Keratinocyte (primary cell): Measurements from ENCODE around the gene ZNF23. TPM values are rescaled to one million over a fixed set of nuclear protein-coding genes. Genes with fewer than 3 reads are reported as not detected.

ENCODE experiments used
- DNase-seq: peaks from one replicate; pipeline ENCODE4 v3.0.0-alpha.2; 2011; ENCODE audit warnings: low read depth, missing footprints, low spot score
- FAIRE-seq: peaks from 2 replicates; lab custom pipeline; 2011; peaks lifted over from hg19 to GRCh38; lab: Jason Lieb, UNC
- H2AFZ ChIP-seq: 2 replicates; pipeline ENCODE4 v1.6.0; 2012; ENCODE audit warnings: low read length, control low read depth, inconsistent platforms; ENCODE audit not compliant: control insufficient read depth
- H3K27ac ChIP-seq: 2 replicates; pipeline ENCODE4 v1.5.1; 2011; ENCODE audit warnings: low read length; ENCODE audit not compliant: control insufficient read depth, insufficient read depth
- H3K27me3 ChIP-seq: 3 replicates; pipeline ENCODE4 v1.6.0; 2011; ENCODE audit warnings: low read length; ENCODE audit not compliant: control insufficient read depth, insufficient read depth; ENCODE audit errors: extremely low read depth
- H3K36me3 ChIP-seq, 2 experiments: 2 replicates in 1 of 2; 3 replicates in 1 of 2; pipeline ENCODE4 v1.5.1; 2011; ENCODE audit warnings: low read length in 2 of 2, mild to moderate bottlenecking in 1 of 2; ENCODE audit not compliant: control insufficient read depth in 2 of 2, insufficient read depth in 2 of 2; ENCODE audit errors: extremely low read depth in 1 of 2
- H3K4me1 ChIP-seq: 3 replicates; pipeline ENCODE4 v1.5.1; 2011; ENCODE audit warnings: low read length; ENCODE audit not compliant: control insufficient read depth, insufficient read depth; ENCODE audit errors: extremely low read depth
- H3K4me2 ChIP-seq: 3 replicates; pipeline ENCODE4 v1.6.0; 2011; ENCODE audit warnings: low read depth, low read length; ENCODE audit not compliant: control insufficient read depth, insufficient read depth; ENCODE audit errors: extremely low read depth
- H3K4me3 ChIP-seq, 3 experiments: fragments of 200-600 bp in 1 of 3; sonication (generic) in 1 of 3; 2 replicates in 2 of 3; 3 replicates in 1 of 3; pipeline ENCODE4 v1.5.1; 2011 to 2016; ENCODE audit warnings: low read length in 3 of 3, mild to moderate bottlenecking in 3 of 3, control low read depth in 2 of 3, inconsistent platforms in 1 of 3, low read depth in 1 of 3, mixed read lengths in 1 of 3, mixed run types in 1 of 3, moderate library complexity in 1 of 3; ENCODE audit not compliant: control insufficient read depth in 2 of 3, insufficient read depth in 2 of 3; ENCODE audit errors: extremely low read depth in 1 of 3
- H3K79me2 ChIP-seq: 2 replicates; pipeline ENCODE4 v1.6.0; 2012; ENCODE audit warnings: low read length; ENCODE audit not compliant: control insufficient read depth, insufficient read depth
- H3K9ac ChIP-seq: 3 replicates; pipeline ENCODE4 v1.6.0; 2011; ENCODE audit warnings: low read length; ENCODE audit not compliant: control insufficient read depth, insufficient read depth; ENCODE audit errors: extremely low read depth
- H3K9me1 ChIP-seq: 3 replicates; pipeline ENCODE4 v1.6.0; 2011; ENCODE audit warnings: low read length; ENCODE audit not compliant: control insufficient read depth, insufficient read depth; ENCODE audit errors: extremely low read depth
- H3K9me3 ChIP-seq: 2 replicates; pipeline ENCODE4 v1.5.1; 2012; ENCODE audit warnings: low read depth, low read length; ENCODE audit not compliant: control insufficient read depth
- H4K20me1 ChIP-seq: 3 replicates; pipeline ENCODE4 v1.6.0; 2011; ENCODE audit warnings: low read length; ENCODE audit not compliant: control insufficient read depth, insufficient read depth; ENCODE audit errors: extremely low read depth
- EZH2 ChIP-seq: IDR thresholded peaks from one replicate; pipeline ENCODE4 v1.6.1; 2012; ENCODE audit warnings: inconsistent platforms, mild to moderate bottlenecking, low read length, moderate library complexity
- dilution Hi-C: fragments of 300-500 bp; cut with MboI; formaldehyde crosslinking; loops from one replicate; pipeline ENCODE4 v1.7.0; 2020; ENCODE audit warnings: low sequenced_read_pairs; ENCODE audit not compliant: extremely low pct_ligation_motif_present
- polyA plus RNA-seq, 5 experiments: library from polyadenylated mRNA; depleted of rRNA in 3 of 5; stranded (reverse) in 3 of 5; stranded (forward) in 1 of 5; unstranded in 1 of 5; fragments of >200 nt; gene quantifications; 1 replicate in 1 of 5; 2 replicates in 3 of 5; 3 replicates in 1 of 5; pipeline versions ENCODE4 v1.2.1 to v1.2.3, GENCODE V29; 2011 to 2012; ENCODE audit warnings: missing spikeins in 2 of 5, low read depth in 1 of 5, low replicate concordance in 1 of 5
- TF ChIP-seq, protein P1 (sequence below), 3 experiments: IDR thresholded peaks in 1 of 3; conservative IDR thresholded peaks in 1 of 3; optimal IDR thresholded peaks in 1 of 3; 2 replicates in 2 of 3; 3 replicates in 1 of 3; pipeline versions ENCODE3 to v1.5.1; 2011; ENCODE audit warnings: low read length in 3 of 3, mild to moderate bottlenecking in 3 of 3, moderate library complexity in 2 of 3, control low read depth in 1 of 3, inconsistent platforms in 1 of 3; ENCODE audit not compliant: insufficient read depth in 2 of 3; ENCODE audit errors: extremely low read depth in 1 of 3

The ZNF23 gene
- polyA plus RNA-seq, 1 donor (not counting 4 experiments of a cell fraction or from before 2014, with no cell fraction given) = 8.2 TPM

GRCh38 chr16:71430744-71431143 is 31.3 kb downstream of the ZNF23 start:
- Histone ChIP-seq H2AFZ (no peak overlapping the region), H3K36me3 (no peaks in the 10 kb centered on the region), H3K4me3 (no peak overlapping the region), H3K4me2 (no peak overlapping the region), H3K27ac (no peak overlapping the region), H4K20me1 (no peaks in the 10 kb centered on the region), H3K79me2 (no peaks in the 10 kb centered on the region), H3K9me3 (no peaks in the 10 kb centered on the region), H3K9ac (no peak overlapping the region), H3K27me3 (no peaks in the 10 kb centered on the region), H3K4me1 (no peaks in the 10 kb centered on the region), H3K9me1 (no peaks in the 10 kb centered on the region)
- dilution Hi-C loops = no loop called here
- TF ChIP-seq, protein P1, sequence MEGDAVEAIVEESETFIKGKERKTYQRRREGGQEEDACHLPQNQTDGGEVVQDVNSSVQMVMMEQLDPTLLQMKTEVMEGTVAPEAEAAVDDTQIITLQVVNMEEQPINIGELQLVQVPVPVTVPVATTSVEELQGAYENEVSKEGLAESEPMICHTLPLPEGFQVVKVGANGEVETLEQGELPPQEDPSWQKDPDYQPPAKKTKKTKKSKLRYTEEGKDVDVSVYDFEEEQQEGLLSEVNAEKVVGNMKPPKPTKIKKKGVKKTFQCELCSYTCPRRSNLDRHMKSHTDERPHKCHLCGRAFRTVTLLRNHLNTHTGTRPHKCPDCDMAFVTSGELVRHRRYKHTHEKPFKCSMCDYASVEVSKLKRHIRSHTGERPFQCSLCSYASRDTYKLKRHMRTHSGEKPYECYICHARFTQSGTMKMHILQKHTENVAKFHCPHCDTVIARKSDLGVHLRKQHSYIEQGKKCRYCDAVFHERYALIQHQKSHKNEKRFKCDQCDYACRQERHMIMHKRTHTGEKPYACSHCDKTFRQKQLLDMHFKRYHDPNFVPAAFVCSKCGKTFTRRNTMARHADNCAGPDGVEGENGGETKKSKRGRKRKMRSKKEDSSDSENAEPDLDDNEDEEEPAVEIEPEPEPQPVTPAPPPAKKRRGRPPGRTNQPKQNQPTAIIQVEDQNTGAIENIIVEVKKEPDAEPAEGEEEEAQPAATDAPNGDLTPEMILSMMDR (optimal IDR thresholded peaks at IDR 0.05 in 1 of 3, IDR thresholded peaks at IDR 0.05 in 1 of 3, conservative IDR thresholded peaks at IDR 0.05 in 1 of 3; ENCODE audit: extremely low read depth in 1 of 3, insufficient read depth in 2 of 3, low read length in 3 of 3) = no peak
- TF ChIP-seq EZH2 = no peak
- DNase-seq (no peak), FAIRE-seq (no peak)

DNA sequence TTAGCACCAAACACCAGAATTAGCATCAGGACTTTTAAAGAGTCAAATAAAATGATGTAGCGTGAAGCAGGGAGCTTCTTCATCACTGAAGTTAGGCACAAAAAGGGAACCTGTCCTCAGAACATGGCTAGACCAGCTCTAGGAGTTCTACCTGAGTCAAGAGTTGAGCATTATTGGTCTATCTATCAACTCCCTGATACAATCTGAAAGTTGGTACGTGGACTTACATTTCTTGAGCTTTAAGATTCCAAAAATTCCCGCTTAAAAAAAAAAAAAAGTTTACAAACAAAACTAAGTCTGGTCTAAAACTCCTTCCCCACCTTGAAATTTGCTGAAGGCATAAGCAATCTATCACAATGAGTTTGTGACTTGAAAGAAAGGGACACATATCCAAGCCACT is 32.5 kb downstream of the ZNF23 start:
- Histone ChIP-seq H3K4me2 (no peak overlapping the region), H3K9me1 (no peaks in the 10 kb centered on the region), H3K27ac (no peak overlapping the region), H3K4me1 (no peaks in the 10 kb centered on the region), H3K79me2 (no peaks in the 10 kb centered on the region), H3K4me3 (no peak overlapping the region), H3K9ac (no peak overlapping the region), H2AFZ (no peak overlapping the region), H4K20me1 (no peaks in the 10 kb centered on the region), H3K27me3 (peaks cover under 1% of the 10 kb centered on the region), H3K9me3 (no peaks in the 10 kb centered on the region), H3K36me3 (no peaks in the 10 kb centered on the region)
- dilution Hi-C loops = no loop called here
- FAIRE-seq = no peak
- no peak for DNase-seq
- no peak for TF ChIP-seq EZH2
- TF ChIP-seq, protein P1 (optimal IDR thresholded peaks at IDR 0.05 in 1 of 3, IDR thresholded peaks at IDR 0.05 in 1 of 3, conservative IDR thresholded peaks at IDR 0.05 in 1 of 3; ENCODE audit: extremely low read depth in 1 of 3, insufficient read depth in 2 of 3, low read length in 3 of 3) = no peak
